Measurements from ENCODE around the gene ALKBH3. TPM values are rescaled to one million over a fixed set of nuclear protein-coding genes. Genes with fewer than 3 reads are reported as not detected.

The ALKBH3 gene
- total RNA-seq, 1 experiment from 2014 or later, result 36.7 TPM

- TF ChIP-seq JUND (IDR thresholded peaks at IDR 0.05), result no peak
- no peak for TF ChIP-seq MAX (IDR thresholded peaks at IDR 0.05)
- no peak for TF ChIP-seq ELF1 (IDR thresholded peaks at IDR 0.05; ENCODE audit: borderline replicate concordance, low read depth)
- TF ChIP-seq SRF (IDR thresholded peaks at IDR 0.05; ENCODE audit: low read depth), result no peak
- no peak for TF ChIP-seq EGR1 (IDR thresholded peaks at IDR 0.05; ENCODE audit: low read depth)
- no peak for TF ChIP-seq ZNF274 (IDR thresholded peaks at IDR 0.05; ENCODE audit: low read depth, low read length)
- H4K20me1 ChIP-seq (ENCODE audit: insufficient read depth), result no peaks in the 10 kb centered on the region
These were observed 6.6 kb upstream of the ALKBH3 start for GRCh38 chr11:43874078-43874477.

GRCh38 chr11:43874738-43875137 is 5.9 kb upstream of the ALKBH3 start:
- POLR2A ChIA-PET, result no interaction called here
- Histone ChIP-seq H3K9me3 (ENCODE audit: control insufficient read depth in 1 of 2, insufficient read depth in 1 of 2, low read depth in 1 of 2, low read length in 2 of 2) (no peaks in the 10 kb centered on the region), H3K4me2 (ENCODE audit: low read length) (no peak overlapping the region), H3K27me3 (ENCODE audit: insufficient read depth, low read length) (peaks cover 37% of the 10 kb centered on the region; the same call in 1 of the 2 replicates), H3K9ac (ENCODE audit: low read length) (no peak overlapping the region), H2AFZ (ENCODE audit: low read depth, low read length, poor library complexity, severe bottlenecking) (no peak overlapping the region), H3K9me2 (ENCODE audit: insufficient read depth) (no peaks in the 10 kb centered on the region), H3K79me2 (ENCODE audit: insufficient read depth, low read length) (no peaks in the 10 kb centered on the region), H3K36me3 (ENCODE audit: control insufficient read depth in 1 of 2, insufficient read depth in 2 of 2, low read length in 2 of 2) (no peaks in the 10 kb centered on the region), H3K4me3 (replicated peaks in 1 of 2; ENCODE audit: low read depth in 1 of 2, low read length in 2 of 2) (no peak overlapping the region), H3K4me1 (ENCODE audit: control insufficient read depth in 1 of 2, insufficient read depth in 2 of 2, low read length in 2 of 2) (peaks cover under 1 to 2% of the 10 kb centered on the region in 2 experiments; a peak in 2 of 4 replicates), H3K27ac (ENCODE audit: low read depth, low read length) (no peak overlapping the region), H4K20me1 (ENCODE audit: insufficient read depth) (no peaks in the 10 kb centered on the region)
- no TSS peak for BruUV-seq (replicated peaks)
- intact Hi-C loops (cut with micrococcal nuclease), result no loop called here
- ATAC-seq (no peak), DNase-seq (ENCODE audit: low read depth, low spot score) (no peak)
- RAD21 ChIA-PET (ENCODE audit: low non-redundant PET in 1 of 2, low total read pairs in 2 of 2, uncharacterized antibody in 2 of 2, unreplicated experiment in 2 of 2), result no interaction called here
- TF ChIP-seq POLR2A (IDR thresholded peaks at IDR 0.05; ENCODE audit: borderline replicate concordance, extremely low read depth, insufficient read depth, insufficient read length), result no peak
- TF ChIP-seq SRF (IDR thresholded peaks at IDR 0.05; ENCODE audit: low read depth), result no peak
- TF ChIP-seq EZH2 (IDR thresholded peaks at IDR 0.05), result no peak
- no peak for TF ChIP-seq MAX (IDR thresholded peaks at IDR 0.05)
- TF ChIP-seq RAD21 (IDR thresholded peaks at IDR 0.05; ENCODE audit: low read depth), result no peak
- TF ChIP-seq POLR2AphosphoS5 (IDR thresholded peaks at IDR 0.05; ENCODE audit: low read depth, low read length), result no peak
- TF ChIP-seq REST (IDR thresholded peaks at IDR 0.05; ENCODE audit: low read depth), result no peak
- TF ChIP-seq CTCF (IDR thresholded peaks at IDR 0.05 in 2 of 3, conservative IDR thresholded peaks at IDR 0.05 in 1 of 3; ENCODE audit: borderline replicate concordance in 1 of 3, insufficient read depth in 1 of 3, low read depth in 2 of 3, low read length in 2 of 3), result no peak
- no peak for TF ChIP-seq EZH2phosphoT487 (IDR thresholded peaks at IDR 0.05; ENCODE audit: borderline replicate concordance)
- CTCF ChIA-PET, result no interaction called here

More at GRCh38 chr11:43874078-43874477, 6.6 kb upstream of the ALKBH3 start:
- no TSS peak for BruUV-seq (replicated peaks)
- ChIA-PET RAD21 (ENCODE audit: low non-redundant PET in 1 of 2, low total read pairs in 2 of 2, uncharacterized antibody in 2 of 2, unreplicated experiment in 2 of 2) (no interaction called here), POLR2A (no interaction called here), CTCF (no interaction called here)
- Histone ChIP-seq H3K9me2 (ENCODE audit: insufficient read depth) (no peaks in the 10 kb centered on the region), H3K4me3 (replicated peaks in 1 of 2; ENCODE audit: low read depth in 1 of 2, low read length in 2 of 2) (no peak overlapping the region), H3K79me2 (ENCODE audit: insufficient read depth, low read length) (no peaks in the 10 kb centered on the region), H3K4me1 (ENCODE audit: control insufficient read depth in 1 of 2, insufficient read depth in 2 of 2, low read length in 2 of 2) (no peaks in the 10 kb centered on the region), H3K9me3 (ENCODE audit: control insufficient read depth in 1 of 2, insufficient read depth in 1 of 2, low read depth in 1 of 2, low read length in 2 of 2) (no peaks in the 10 kb centered on the region), H2AFZ (ENCODE audit: low read depth, low read length, poor library complexity, severe bottlenecking) (no peak overlapping the region), H3K9ac (ENCODE audit: low read length) (no peak overlapping the region), H3K27me3 (ENCODE audit: insufficient read depth, low read length) (peaks cover 42% of the 10 kb centered on the region; the same call in 1 of the 2 replicates), H3K36me3 (ENCODE audit: control insufficient read depth in 1 of 2, insufficient read depth in 2 of 2, low read length in 2 of 2) (no peaks in the 10 kb centered on the region), H3K27ac (ENCODE audit: low read depth, low read length) (no peak overlapping the region), H3K4me2 (ENCODE audit: low read length) (no peak overlapping the region)
- ATAC-seq, result no peak
- intact Hi-C loops (cut with micrococcal nuclease), result no loop called here
- no peak for DNase-seq (ENCODE audit: low read depth, low spot score)
